K562 (cell line): ENCODE results near the gene TRMU. TPM values are rescaled to one million over a fixed set of nuclear protein-coding genes. Genes with fewer than 3 reads are reported as not detected.

Experiments used
- ATAC-seq: fragments of 200-7000 bp; cut with Tn5 transposase; 3 replicates; pipeline ENCODE4 v1.9.1; 2020; ENCODE audit warnings: moderate library complexity
- BruUV-seq: library from RNA; stranded (reverse); fragments of 400-500 nt; replicated peaks from 2 replicates; lab custom pipeline; 2021; lab: Mats Ljungman, UMichigan
- CTCF ChIA-PET: fragments of 300-600 bp; formaldehyde crosslinking; extraction: SDS; loops from one replicate; lab custom pipeline; 2021; ENCODE audit warnings: low intra/inter-chr PET ratio; lab: Yijun Ruan, JAX
- POLR2A ChIA-PET: fragments of 300-600, 350-650 bp; sonication (Branson Sonifier 250); formaldehyde crosslinking; extraction: SDS; loops from one replicate; lab custom pipeline; 2021; ENCODE audit warnings: antibody characterized with exemption, inconsistent platforms; lab: Yijun Ruan, JAX
- DNase-seq, 4 experiments: peaks; one replicate each; pipeline versions ENCODE4 v3.0.0 to v3.0.0-alpha.2; 2011 to 2018; ENCODE audit warnings: low spot score in 3 of 4, mixed read lengths in 3 of 4; ENCODE audit errors: extremely low read depth in 1 of 4
- FAIRE-seq: peaks from 2 replicates; lab custom pipeline; 2011; peaks lifted over from hg19 to GRCh38; lab: Jason Lieb, UNC
- H2AFZ ChIP-seq: 2 replicates; pipeline ENCODE4 v1.6.0; 2011; ENCODE audit warnings: low read depth, low read length, control low read depth, inconsistent platforms
- H3K27ac ChIP-seq: fragments of 200-600 bp; 3 replicates; pipeline ENCODE4 v1.8.0; 2011; ENCODE audit warnings: low read depth, mild to moderate bottlenecking, control low read depth, inconsistent platforms, low read length, moderate library complexity, mixed read lengths; ENCODE audit errors: extremely low read depth
- H3K27me3 ChIP-seq, 2 experiments: fragments of 300-600 bp in 1 of 2; 2 replicates in 1 of 2; 3 replicates in 1 of 2; pipeline versions ENCODE4 v1.6.0 to v1.8.0; 2011; ENCODE audit warnings: inconsistent platforms in 2 of 2, low read length in 2 of 2, mild to moderate bottlenecking in 1 of 2, mixed read lengths in 1 of 2, moderate library complexity in 1 of 2; ENCODE audit not compliant: control insufficient read depth in 2 of 2, insufficient read depth in 2 of 2
- H3K36me3 ChIP-seq: fragments of 300-600 bp; 3 replicates; pipeline ENCODE4 v1.8.0; 2011; ENCODE audit warnings: mild to moderate bottlenecking, low read length, inconsistent platforms; ENCODE audit not compliant: control insufficient read depth, insufficient read depth
- H3K4me1 ChIP-seq, 2 experiments: fragments of 200-600 bp in 1 of 2; replicated peaks in 1 of 2; 2 replicates in 1 of 2; 3 replicates in 1 of 2; pipeline versions ENCODE4 v1.5.1 to v1.8.0; 2011; ENCODE audit warnings: inconsistent platforms in 2 of 2, low read length in 2 of 2, mild to moderate bottlenecking in 1 of 2, mixed read lengths in 1 of 2, moderate library complexity in 1 of 2; ENCODE audit not compliant: control insufficient read depth in 2 of 2, insufficient read depth in 2 of 2
- H3K4me2 ChIP-seq: 2 replicates; pipeline ENCODE4 v1.6.1; 2011; ENCODE audit warnings: low read length, control low read depth, inconsistent platforms, mixed read lengths; ENCODE audit not compliant: insufficient read depth
- H3K4me3 ChIP-seq: fragments of 200-600 bp; sonication (generic), shearing (Covaris generic); 2 replicates; pipeline ENCODE4 v1.5.1; 2016; ENCODE audit warnings: control low read depth, inconsistent platforms
- H3K79me2 ChIP-seq: fragments of 200-600 bp; 3 replicates; pipeline ENCODE4 v1.8.0; 2011; ENCODE audit warnings: low read length, inconsistent platforms; ENCODE audit not compliant: control insufficient read depth, insufficient read depth
- H3K9ac ChIP-seq, 2 experiments: 2 replicates each; pipeline versions ENCODE4 v1.6.0 to v1.6.1; 2011; ENCODE audit warnings: low read depth in 2 of 2, low read length in 2 of 2, control low read depth in 1 of 2, inconsistent platforms in 1 of 2, mild to moderate bottlenecking in 1 of 2, mixed read lengths in 1 of 2; ENCODE audit not compliant: insufficient read depth in 1 of 2
- H3K9me1 ChIP-seq: one replicate; pipeline ENCODE4 v1.6.0; 2011; ENCODE audit warnings: inconsistent platforms, mild to moderate bottlenecking, low read length, moderate library complexity; ENCODE audit not compliant: control insufficient read depth, insufficient read depth
- H3K9me3 ChIP-seq: replicated peaks from 2 replicates; pipeline ENCODE4 v1.5.1; 2011; ENCODE audit warnings: low read depth, low read length, inconsistent platforms; ENCODE audit not compliant: control insufficient read depth, insufficient read depth
- H4K20me1 ChIP-seq: replicated peaks from 2 replicates; pipeline ENCODE4 v1.6.1; 2011; ENCODE audit warnings: low read length, inconsistent platforms, mixed read lengths; ENCODE audit not compliant: control insufficient read depth, insufficient read depth
- CREB3L1 ChIP-seq: fragments of 450-650 bp; IDR thresholded peaks from 2 replicates; pipeline ENCODE4 v1.6.1; 2014; ENCODE audit warnings: low read depth, mild to moderate bottlenecking, moderate library complexity, borderline replicate concordance
- CTCF ChIP-seq, 3 experiments: IDR thresholded peaks in 2 of 3; conservative IDR thresholded peaks in 1 of 3; 2 replicates each; pipeline ENCODE4 v1.5.1; 2011 to 2012; ENCODE audit warnings: low read length in 3 of 3, mild to moderate bottlenecking in 3 of 3, control low read depth in 2 of 3, improper control_type of control experiment in 1 of 3, inconsistent platforms in 1 of 3, low read depth in 1 of 3, mixed read lengths in 1 of 3, moderate library complexity in 1 of 3; ENCODE audit not compliant: insufficient read depth in 2 of 3
- DMBX1 ChIP-seq: fragments of 250-450 bp; sonication (Bioruptor Pico); IDR thresholded peaks from 2 replicates; pipeline ENCODE4 v1.8.0; 2022; ENCODE audit warnings: inconsistent platforms, mild to moderate bottlenecking, moderate library complexity, borderline replicate concordance
- FOXK1 ChIP-seq: sonication (generic); formaldehyde crosslinking; IDR thresholded peaks from 2 replicates; pipeline ENCODE4 v1.8.0; 2022; ENCODE audit warnings: missing genetic modification reagents, mild to moderate bottlenecking, borderline replicate concordance
- HLTF ChIP-seq: fragments of 450-650 bp; IDR thresholded peaks from 2 replicates; pipeline ENCODE4 v1.6.1; 2016
- HNRNPUL1 ChIP-seq: fragments of 200-400 bp; formaldehyde crosslinking; IDR thresholded peaks from 2 replicates; pipeline ENCODE4 v1.6.1; 2017; ENCODE audit warnings: low read length
- ILK ChIP-seq: fragments of 450-650 bp; IDR thresholded peaks from 2 replicates; pipeline ENCODE4 v1.6.1; 2016; ENCODE audit warnings: missing genetic modification characterization, low read depth, mild to moderate bottlenecking, missing compliant biosample characterization, moderate library complexity, borderline replicate concordance
- NR2C2 ChIP-seq, 2 experiments: fragments of 200-800 bp in 1 of 2; sonication (Bioruptor generic) in 1 of 2; sonication (generic) in 1 of 2; formaldehyde crosslinking in 1 of 2; IDR thresholded peaks; 2 replicates each; pipeline versions ENCODE4 v1.6.1 to v1.8.0; 2016 to 2022; ENCODE audit warnings: mild to moderate bottlenecking in 1 of 2, missing compliant biosample characterization in 1 of 2, missing genetic modification characterization in 1 of 2, missing genetic modification reagents in 1 of 2
- TAF1 ChIP-seq: IDR thresholded peaks from 2 replicates; pipeline ENCODE4 v1.6.1; 2011; ENCODE audit warnings: mild to moderate bottlenecking, low read length, moderate library complexity; ENCODE audit not compliant: insufficient read depth, control insufficient read depth, severe bottlenecking; ENCODE audit errors: extremely low read depth
- TCF15 ChIP-seq: fragments of 250-450 bp; sonication (Bioruptor Pico); IDR thresholded peaks from 2 replicates; pipeline ENCODE4 v1.8.0; 2022; ENCODE audit warnings: moderate library complexity, mild to moderate bottlenecking, inconsistent platforms
- TCF3 ChIP-seq: sonication (generic); formaldehyde crosslinking; IDR thresholded peaks from 2 replicates; pipeline ENCODE4 v1.4.0; 2020; ENCODE audit warnings: mild to moderate bottlenecking, missing genetic modification reagents
- ZNF197 ChIP-seq: fragments of 200-800 bp; sonication (Bioruptor generic); IDR thresholded peaks from 2 replicates; pipeline ENCODE4 v1.6.1; 2016; ENCODE audit warnings: low read depth, missing genetic modification characterization, missing compliant biosample characterization
- WGBS: fragments of 100-300 bp; shearing (Covaris generic); methylation state at CpG from one replicate; pipeline ENCODE4 v1.1.6; 2016; ENCODE audit warnings: low coverage, mixed read lengths; ENCODE audit not compliant: insufficient coverage; ENCODE audit errors: missing lambda C conversion rate; 5-methylcytosine and 5-hydroxymethylcytosine counted together
- in situ Hi-C: fragments of 300-500 bp; cut with MboI; formaldehyde crosslinking; loops from 4 replicates; pipeline ENCODE4 v1.15.0; 2018; ENCODE audit warnings: inconsistent platforms, mixed read lengths
- intact Hi-C: fragments of 100-400 bp; cut with micrococcal nuclease; formaldehyde crosslinking; loops from 2 replicates; pipeline ENCODE4 v1.14.2; 2022
- polyA plus RNA-seq, 8 experiments: library from polyadenylated mRNA; depleted of rRNA in 4 of 8; stranded (reverse) in 5 of 8; unstranded in 3 of 8; fragments of >200 nt; fragmentation: Nextera tagmentation in 2 of 8; fragmentation: Illumina TruSeq in 1 of 8; extraction: Ambion mirVana in 2 of 8; extraction: Trizol in 1 of 8; gene quantifications; 2 replicates each; pipeline versions ENCODE4 v1.2.1 to v1.2.3, GENCODE V29; 2011 to 2014; ENCODE audit warnings: inconsistent platforms in 1 of 8, missing spikeins in 1 of 8
- total RNA-seq, 7 experiments: library from RNA; depleted of rRNA in 6 of 7; stranded (reverse); fragments of >200 nt in 6 of 7; fragmentation: Illumina TruSeq in 2 of 7; extraction: Trizol in 2 of 7; gene quantifications; 2 replicates each; pipeline versions ENCODE4 v1.2.1 to v1.2.3, GENCODE V29; 2011 to 2021; ENCODE audit warnings: low replicate concordance in 1 of 7

The TRMU gene
- total and polyA plus RNA-seq, 9 of the 15 experiments (the other 6 are each of a cell fraction or from before 2014, with no cell fraction given): 2.3 to 49.9 (median 35.3) TPM

- ATAC-seq: no peak
These were observed 5.9 kb upstream of the TRMU start for GRCh38 chr22:46329616-46330015.

More at GRCh38 chr22:46329616-46330015, 5.9 kb upstream of the TRMU start:
- Histone ChIP-seq H2AFZ (no peak overlapping the region), H3K79me2 (no peaks in the 10 kb centered on the region), H3K27ac (no peak overlapping the region), H3K4me2 (no peak overlapping the region), H3K27me3 (no peaks in the 10 kb centered on the region), H3K9ac (peak overlapping the region in 1 of 2 experiments; percentile 45; a peak in 1 of 4 replicates), H3K4me1 (peaks cover under 1 to 2% of the 10 kb centered on the region in 2 experiments; a peak in 2 of 5 replicates), H3K36me3 (peaks cover 64% of the 10 kb centered on the region; the same call in 2 of the 3 replicates), H3K9me3 (no peaks in the 10 kb centered on the region), H4K20me1 (no peaks in the 10 kb centered on the region), H3K9me1 (no peaks in the 10 kb centered on the region), H3K4me3 (no peak overlapping the region)
- CTCF ChIA-PET: no interaction called here
- in situ Hi-C loops: no loop called here
- intact Hi-C loops: no loop called here
- 94% methylated on average over 2 of the region's 8 CpGs for WGBS
- POLR2A ChIA-PET: interaction anchor here (0.6 kb wide), 1 partner anchor 32 kb away, joined by 3 read pairs; no protein-coding TSS in a partner anchor
- no TSS peak for BruUV-seq
- TF ChIP-seq TCF15 (no peak), NR2C2 (CRISPR knock-in tag; IDR thresholded peaks at IDR 0.05) (no peak), NR2C2 (tag; IDR thresholded peaks at IDR 0.05) (no peak), HLTF (no peak), DMBX1 (no peak), TAF1 (no peak), FOXK1 (no peak), TCF3 (no peak), ZNF197 (no peak), ILK (no peak), CREB3L1 (no peak), CTCF (IDR thresholded peaks at IDR 0.05 in 2 of 3, conservative IDR thresholded peaks at IDR 0.05 in 1 of 3; ENCODE audit: insufficient read depth in 2 of 3, low read depth in 1 of 3, low read length in 3 of 3) (no peak), HNRNPUL1 (no peak)
- DNase-seq: no peak
- no peak for FAIRE-seq
